Fibroblast of mammary gland (primary cell): ENCODE measurements around the gene HAAO.
A peak's percentile ranks its signal among the peaks of the same experiment; 100 is the strongest.
"Not testable (repeated sequence)": the region's sequence is repeated elsewhere in the genome, so short reads cannot be mapped to it uniquely, and the experiment has no call there.

Experiments used
- DNase-seq: peaks from one replicate; pipeline ENCODE4 v3.0.0-alpha.2; 2010; ENCODE audit warnings: low read depth
- H3K4me3 ChIP-seq: 2 replicates; pipeline ENCODE4 v1.5.1; 2011; ENCODE audit warnings: low read depth, mild to moderate bottlenecking, low read length, moderate library complexity; ENCODE audit not compliant: control insufficient read depth
- CTCF ChIP-seq: conservative IDR thresholded peaks from 2 replicates; pipeline ENCODE4 v1.5.1; 2011; ENCODE audit warnings: low read depth, low read length, inconsistent platforms; ENCODE audit not compliant: control insufficient read depth, insufficient read depth

HAAO gene

GRCh38 chr2:42834161-42834560 is 41.8 kb upstream of the HAAO start:
- no peak overlapping the region for H3K4me3 ChIP-seq
- TF ChIP-seq CTCF = no peak
- no peak for DNase-seq

GRCh38 chr2:42832289-42832634 is 39.9 kb upstream of the HAAO start:
- no peak overlapping the region for H3K4me3 ChIP-seq
- no peak for DNase-seq
- no peak for TF ChIP-seq CTCF

GRCh38 chr2:42831575-42832288 is 39.3 kb upstream of the HAAO start:
- not testable (repeated sequence) for H3K4me3 ChIP-seq, DNase-seq

GRCh38 chr2:42830922-42831574 is 38.7 kb upstream of the HAAO start:
- H3K4me3 ChIP-seq = no peak overlapping the region
- no peak for TF ChIP-seq CTCF
- no peak for DNase-seq

- DNase-seq = no peak
- H3K4me3 ChIP-seq = no peak overlapping the region
- TF ChIP-seq CTCF = no peak
Measured at GRCh38 chr2:42829671-42830440, 37.5 kb upstream of the HAAO start.

GRCh38 chr2:42828487-42829425 is 36.4 kb upstream of the HAAO start:
- H3K4me3 ChIP-seq = no peak overlapping the region
- DNase-seq = peak; percentile 82
- TF ChIP-seq CTCF = peak; percentile 92
